Measurements from ENCODE around the gene PADI1.

The PADI1 gene

GRCh38 chr1:17201201-17202021 is 3.5 kb upstream of the PADI1 start:
- TF ChIP-seq CTCF (IDR thresholded peaks at IDR 0.05; ENCODE audit: borderline replicate concordance, control extremely low read depth, extremely low read depth, insufficient read depth, missing control alignments): no peak
- no peak for DNase-seq (ENCODE audit: low spot score)
- in situ Hi-C loops (cut with MboI; ENCODE audit: low sequenced_read_pairs, unreplicated experiment): no loop called here

- TF ChIP-seq CTCF (IDR thresholded peaks at IDR 0.05; ENCODE audit: borderline replicate concordance, control extremely low read depth, extremely low read depth, insufficient read depth, missing control alignments): no peak
- in situ Hi-C loops (cut with MboI; ENCODE audit: low sequenced_read_pairs, unreplicated experiment): no loop called here
- no peak for DNase-seq (ENCODE audit: low spot score)
Observed at GRCh38 chr1:17205652-17206051, 724 bp downstream of the PADI1 start.

DNA sequence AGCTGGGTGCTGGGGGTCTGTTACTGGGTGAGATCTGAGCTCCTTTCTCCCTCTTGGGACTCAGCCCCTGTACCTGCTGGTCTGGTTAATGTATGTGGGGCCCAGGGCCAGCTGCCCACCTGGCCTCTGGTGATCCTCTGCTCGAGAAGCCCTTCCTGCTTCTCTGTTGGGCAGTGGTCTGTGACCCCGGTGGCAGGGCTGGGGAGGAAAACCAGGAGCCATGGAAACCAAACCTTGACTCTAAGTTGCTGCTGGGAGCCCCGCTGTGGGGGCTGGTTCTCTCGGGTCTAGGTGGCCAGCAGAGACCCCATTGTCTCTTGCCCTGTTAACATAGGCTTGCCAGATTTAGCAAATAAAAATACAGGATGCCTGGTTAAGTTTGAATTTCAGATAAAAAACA is 1.3 kb downstream of the PADI1 start:
- in situ Hi-C loops (cut with MboI; ENCODE audit: low sequenced_read_pairs, unreplicated experiment): no loop called here

GRCh38 chr1:17207046-17207445 is 2.1 kb downstream of the PADI1 start:
- in situ Hi-C loops (cut with MboI; ENCODE audit: low sequenced_read_pairs, unreplicated experiment): no loop called here
- TF ChIP-seq CTCF (IDR thresholded peaks at IDR 0.05; ENCODE audit: borderline replicate concordance, control extremely low read depth, extremely low read depth, insufficient read depth, missing control alignments): no peak
- DNase-seq (ENCODE audit: low spot score): peak; percentile 59

More for the DNA sequence above, 1.3 kb downstream of the PADI1 start:
- TF ChIP-seq CTCF (IDR thresholded peaks at IDR 0.05; ENCODE audit: borderline replicate concordance, control extremely low read depth, extremely low read depth, insufficient read depth, missing control alignments): no peak
- DNase-seq (ENCODE audit: low spot score): no peak

DNA sequence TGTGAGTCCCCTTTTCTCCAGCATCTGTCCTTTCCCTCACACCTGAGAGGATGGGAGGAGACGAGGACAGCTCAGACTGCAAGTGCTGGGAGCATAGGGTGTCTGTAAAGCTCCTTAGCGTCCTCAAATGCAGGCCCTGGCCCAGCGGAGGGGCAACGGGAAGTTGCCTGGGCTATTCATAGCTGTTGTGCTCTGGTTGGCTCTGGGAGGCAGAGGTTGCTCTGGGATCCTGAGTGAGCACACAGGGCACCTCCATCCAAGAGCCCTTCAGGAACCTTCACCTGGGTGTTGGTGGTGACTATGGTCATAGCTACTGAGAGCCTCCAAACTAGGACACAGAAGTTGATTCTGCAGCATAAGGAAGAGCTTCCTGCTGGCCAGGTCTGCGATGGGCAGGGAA is 2.6 kb downstream of the PADI1 start:
- TF ChIP-seq CTCF (IDR thresholded peaks at IDR 0.05; ENCODE audit: borderline replicate concordance, control extremely low read depth, extremely low read depth, insufficient read depth, missing control alignments): no peak
- in situ Hi-C loops (cut with MboI; ENCODE audit: low sequenced_read_pairs, unreplicated experiment): no loop called here
- DNase-seq (ENCODE audit: low spot score): no peak

DNA sequence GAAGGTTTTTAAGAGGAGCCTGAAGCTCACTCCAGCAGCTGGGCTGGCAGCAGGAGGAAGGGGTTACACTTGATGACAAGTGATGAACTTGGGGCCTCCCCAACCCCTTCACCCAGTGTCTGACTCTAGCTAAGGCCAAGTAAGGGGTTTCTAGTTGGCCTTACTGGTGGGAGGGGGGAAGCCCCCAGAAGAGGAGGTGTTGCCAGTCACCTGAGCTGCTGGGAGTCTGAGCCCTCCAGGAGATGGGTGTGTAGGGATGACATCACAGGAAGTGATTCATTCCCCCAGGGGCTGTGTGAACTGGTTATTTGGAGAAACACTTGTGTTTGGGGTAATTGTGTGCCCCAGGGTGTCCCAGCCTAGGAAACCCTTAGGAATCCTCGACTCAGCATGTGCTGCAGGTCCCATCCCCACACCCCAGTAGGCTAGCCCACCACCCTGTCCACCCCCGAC is 3.1 kb downstream of the PADI1 start:
- peak; percentile 84 for DNase-seq (ENCODE audit: low spot score)
- TF ChIP-seq CTCF (IDR thresholded peaks at IDR 0.05; ENCODE audit: borderline replicate concordance, control extremely low read depth, extremely low read depth, insufficient read depth, missing control alignments): no peak
- in situ Hi-C loops (cut with MboI; ENCODE audit: low sequenced_read_pairs, unreplicated experiment): no loop called here

All from GM13976 (cell line).